ENCODE results near the gene RNF220.

Gene RNF220

DNA sequence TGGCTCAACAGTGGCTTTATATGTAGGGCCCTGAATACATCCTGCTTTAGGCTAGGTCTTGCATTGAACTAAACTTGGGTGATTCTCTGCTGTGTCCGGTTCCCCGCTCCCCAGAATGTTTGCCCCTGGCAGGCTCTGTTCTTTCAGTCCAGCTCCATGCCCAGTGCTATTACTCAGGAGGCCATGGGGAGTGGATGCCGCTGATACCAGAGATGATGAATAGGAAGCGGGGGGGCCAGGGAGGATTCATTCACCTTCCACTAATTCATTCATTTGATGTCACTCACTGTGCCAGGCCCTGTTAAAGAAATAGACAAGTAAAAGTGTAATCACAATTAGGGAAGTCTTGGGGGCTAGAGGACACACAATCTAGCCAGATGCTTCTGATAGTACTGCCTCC is 185.4 kb downstream of the RNF220 start:
- no peak for DNase-seq

DNA sequence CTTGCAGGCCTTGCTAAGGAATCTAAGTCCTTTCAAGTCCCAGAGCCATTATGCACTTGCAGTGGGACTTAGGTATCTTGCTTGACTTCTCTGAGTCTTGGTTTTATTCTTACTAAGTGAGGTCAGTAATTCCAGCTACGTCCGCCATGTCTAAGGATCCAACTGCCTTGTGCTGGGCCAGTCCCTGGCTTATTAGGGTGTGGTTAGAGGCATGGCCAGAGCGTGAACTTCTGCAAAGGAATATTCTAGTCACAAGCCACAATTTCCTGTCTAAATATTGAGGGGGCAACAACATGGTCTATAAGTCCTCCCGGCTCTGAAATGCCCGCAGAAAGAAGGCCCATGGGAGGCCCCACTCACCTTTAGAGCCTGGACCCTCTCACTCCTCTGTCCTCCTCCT is 186.3 kb downstream of the RNF220 start:
- DNase-seq = no peak

DNA sequence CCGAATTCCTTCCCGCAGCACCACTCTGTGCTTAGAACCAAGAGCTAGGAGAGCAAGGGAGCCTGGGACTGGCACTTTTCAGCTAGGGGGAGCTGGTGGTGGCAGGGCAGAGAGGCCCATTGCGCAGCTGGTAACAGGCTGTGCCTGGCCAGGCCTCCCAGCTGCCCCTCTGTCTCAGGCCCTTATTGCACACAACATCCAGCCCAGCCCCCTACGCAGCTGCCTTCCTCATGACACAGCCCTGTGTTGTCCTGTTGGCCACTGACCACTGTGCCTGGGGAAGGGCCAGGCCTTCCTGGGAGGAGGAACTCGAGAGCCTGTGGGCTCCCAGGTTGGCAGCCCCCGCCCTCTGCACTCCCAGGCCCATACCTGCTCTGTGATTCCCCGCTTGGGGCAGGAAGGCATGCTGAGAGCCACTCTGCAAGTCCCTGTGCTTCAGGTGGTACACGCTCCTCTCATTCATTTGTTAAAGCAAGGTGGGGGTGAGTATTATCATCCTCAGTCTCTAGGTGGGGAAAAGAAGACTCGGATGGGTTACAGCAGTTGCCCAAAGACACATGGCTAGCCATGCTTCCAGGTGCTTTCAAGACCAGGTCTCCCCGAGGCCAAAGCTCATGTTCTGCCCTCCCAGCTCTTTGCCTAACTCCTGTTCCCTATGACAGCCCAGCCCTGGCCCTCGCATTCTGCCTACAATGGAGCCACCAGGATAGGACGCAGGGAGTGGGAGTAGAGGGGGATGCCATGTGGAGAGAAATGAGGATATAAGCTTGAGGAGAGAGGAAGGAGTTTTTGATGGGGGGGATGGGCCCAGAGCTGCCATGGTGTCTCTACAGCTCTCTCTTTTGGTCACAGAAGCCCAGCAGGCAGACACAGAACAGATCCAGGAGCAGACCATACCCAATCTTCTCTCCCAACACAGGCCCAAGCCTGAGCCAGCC is 187.4 kb downstream of the RNF220 start:
- DNase-seq = no peak

DNA sequence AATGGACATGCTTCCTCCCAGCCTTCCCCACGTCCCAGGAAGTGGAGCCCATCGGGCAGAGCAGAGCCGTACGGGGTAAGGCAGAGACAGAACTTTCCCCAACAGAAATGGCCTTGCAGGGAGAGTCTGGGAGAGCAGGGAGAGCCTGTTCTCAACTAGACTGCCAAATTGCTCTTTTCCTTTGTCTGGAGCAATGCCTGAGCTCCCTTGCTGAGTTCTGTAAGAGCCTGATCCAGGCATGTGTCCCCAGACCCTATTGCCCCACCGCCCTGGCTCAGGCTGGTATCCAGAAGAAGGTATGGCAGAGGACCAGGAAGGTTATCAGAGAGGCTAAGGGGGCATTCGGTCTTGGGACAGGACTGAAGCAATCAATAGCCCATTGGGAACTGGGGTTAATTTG is 189.3 kb downstream of the RNF220 start:
- DNase-seq = no peak

DNA sequence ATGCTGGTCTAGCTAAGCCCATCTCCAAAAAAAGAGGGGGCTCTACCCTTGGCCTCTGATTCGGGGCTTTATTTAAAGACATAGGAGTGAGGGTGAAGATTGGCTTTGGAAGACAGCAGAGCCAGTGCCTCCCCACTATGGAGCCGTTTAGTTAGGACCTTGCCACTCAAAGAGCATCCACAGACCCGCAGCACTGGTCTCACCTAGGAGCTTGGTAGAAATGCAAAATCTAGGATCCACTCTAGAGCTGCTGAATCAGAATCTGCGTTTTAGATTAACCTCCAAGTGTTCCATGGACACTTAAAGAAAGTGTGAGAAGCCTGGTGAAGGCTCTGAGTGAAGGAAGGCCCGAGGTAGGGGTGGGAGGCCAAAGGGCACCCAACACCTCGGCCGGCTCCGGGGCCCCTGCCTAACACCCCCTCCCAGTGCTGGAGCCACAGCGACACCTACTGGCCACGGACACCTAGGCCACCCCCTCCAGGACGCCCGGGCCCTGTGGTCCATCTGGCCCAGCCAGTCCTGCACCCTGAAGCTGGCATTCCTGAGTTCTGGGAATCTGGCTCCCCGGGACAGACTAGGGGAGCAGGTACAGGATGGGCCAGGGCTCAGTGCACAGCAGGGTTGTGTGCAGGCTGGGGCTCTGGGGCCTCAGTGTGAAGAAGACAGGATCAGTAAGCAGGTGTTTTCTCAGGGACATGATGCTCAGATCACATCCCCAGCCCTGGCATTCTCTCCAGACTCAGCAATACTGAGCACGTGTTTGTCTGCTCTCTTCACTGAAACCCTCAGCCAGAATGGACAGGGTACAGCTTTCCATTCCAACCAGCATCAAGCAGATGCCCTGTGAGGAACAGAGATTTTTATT is 190.0 kb downstream of the RNF220 start:
- no peak for DNase-seq

DNA sequence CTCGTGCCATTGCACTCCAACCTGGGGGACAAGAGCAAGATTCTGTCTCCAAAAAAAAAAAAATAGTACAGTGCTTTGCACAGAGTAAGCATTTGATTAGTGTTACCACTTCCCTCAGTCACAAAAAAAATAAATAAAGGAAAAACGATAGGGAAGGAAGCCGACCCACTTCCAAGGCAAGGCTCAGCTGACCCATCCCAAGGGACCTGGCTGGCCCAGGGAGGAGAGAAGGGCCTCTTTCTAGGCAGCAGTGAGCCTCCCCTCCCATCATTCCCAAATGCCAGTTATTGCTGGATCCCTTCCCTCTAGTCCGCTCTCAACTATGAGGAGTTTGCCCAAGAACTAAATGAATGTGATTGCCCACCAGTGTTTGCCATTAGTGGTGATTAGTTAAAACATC is 191.5 kb downstream of the RNF220 start:
- no peak for DNase-seq

DNA sequence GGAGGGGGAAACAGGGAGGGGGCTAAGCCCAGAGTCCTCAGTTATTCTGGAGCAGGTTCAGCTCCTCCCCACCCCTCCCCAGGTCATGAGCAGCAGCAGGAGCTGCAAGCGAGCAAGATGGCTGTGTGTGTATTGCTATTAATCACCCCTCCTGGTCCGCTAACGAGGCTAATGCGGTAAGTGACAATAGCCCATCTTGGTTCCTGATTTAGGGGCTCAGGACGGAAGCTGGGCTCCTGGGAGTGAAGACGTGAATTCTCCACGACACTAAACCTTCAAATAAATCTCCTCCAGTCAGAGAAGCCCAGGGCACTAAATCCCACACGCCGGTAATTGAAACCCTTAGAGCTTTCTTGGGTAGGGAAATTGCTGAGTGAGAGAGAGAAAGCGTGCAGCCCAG is 193.1 kb downstream of the RNF220 start:
- no peak for DNase-seq

DNA sequence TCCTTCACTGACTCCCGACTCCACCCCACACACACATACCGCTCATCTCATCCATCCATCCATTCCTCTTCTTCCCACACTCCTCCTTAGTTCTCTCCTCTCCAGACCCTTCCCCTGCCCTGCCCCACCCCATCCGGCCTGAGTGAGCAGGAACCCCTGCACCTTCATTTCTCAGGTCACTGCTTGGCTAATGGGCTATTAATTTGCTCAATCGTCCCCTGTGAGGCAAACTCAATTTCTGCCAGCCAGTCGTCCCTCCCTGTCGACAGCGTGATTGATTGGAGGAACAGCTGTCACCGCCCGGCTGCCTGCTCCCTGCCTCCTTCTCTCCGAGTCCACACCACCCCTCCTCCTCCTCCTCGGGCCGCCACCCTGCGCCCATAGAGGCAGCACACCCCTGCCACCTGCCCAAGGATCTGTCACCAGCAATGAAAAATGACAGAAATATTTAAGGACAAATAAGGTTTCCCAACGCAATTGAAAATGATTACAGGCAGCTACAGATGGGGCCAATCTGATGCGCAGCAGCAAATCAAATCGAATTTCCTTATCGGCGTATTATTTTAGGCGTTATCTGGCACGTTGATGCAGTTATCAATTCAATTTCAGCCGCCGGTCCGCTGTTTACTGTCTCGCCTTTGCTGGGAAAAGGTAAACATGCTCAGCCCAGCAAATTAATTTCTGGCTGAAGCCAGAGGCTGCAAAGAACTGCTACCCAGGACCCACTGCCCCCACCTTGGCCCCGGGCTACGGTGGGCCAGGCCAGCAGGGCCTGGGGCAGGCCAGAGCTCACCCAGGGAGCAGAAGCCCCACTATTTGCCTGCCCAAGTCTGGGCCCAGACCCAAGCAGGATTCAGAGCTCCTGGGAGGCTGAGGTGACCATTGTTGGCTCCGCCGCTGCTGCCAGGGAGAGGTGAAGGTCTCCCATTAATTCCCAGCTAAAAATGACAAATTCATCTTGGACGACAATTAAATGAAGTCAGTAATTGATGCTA is 197.9 kb downstream of the RNF220 start:
- DNase-seq = peak; percentile 78

DNA sequence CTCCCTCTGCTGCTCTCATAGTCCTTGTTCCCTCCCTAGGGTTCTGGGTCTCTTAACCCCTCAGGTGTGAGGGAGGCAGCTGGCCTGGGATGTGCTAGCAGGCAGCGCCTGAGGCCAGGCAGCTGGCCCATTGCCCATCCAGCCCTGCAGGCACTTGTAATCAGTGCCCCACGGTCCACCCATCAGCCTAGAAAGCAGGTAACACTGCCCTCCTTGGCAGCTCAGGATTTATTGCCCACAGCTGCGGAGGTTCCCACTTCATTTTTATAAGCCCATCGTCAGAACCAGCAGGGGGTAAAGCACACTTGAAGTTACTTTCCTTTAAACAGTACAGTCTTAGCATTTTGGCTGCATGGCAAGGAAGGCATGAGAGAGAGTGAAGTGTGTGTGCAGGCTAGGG is 198.7 kb downstream of the RNF220 start:
- peak; percentile 62 for DNase-seq

DNA sequence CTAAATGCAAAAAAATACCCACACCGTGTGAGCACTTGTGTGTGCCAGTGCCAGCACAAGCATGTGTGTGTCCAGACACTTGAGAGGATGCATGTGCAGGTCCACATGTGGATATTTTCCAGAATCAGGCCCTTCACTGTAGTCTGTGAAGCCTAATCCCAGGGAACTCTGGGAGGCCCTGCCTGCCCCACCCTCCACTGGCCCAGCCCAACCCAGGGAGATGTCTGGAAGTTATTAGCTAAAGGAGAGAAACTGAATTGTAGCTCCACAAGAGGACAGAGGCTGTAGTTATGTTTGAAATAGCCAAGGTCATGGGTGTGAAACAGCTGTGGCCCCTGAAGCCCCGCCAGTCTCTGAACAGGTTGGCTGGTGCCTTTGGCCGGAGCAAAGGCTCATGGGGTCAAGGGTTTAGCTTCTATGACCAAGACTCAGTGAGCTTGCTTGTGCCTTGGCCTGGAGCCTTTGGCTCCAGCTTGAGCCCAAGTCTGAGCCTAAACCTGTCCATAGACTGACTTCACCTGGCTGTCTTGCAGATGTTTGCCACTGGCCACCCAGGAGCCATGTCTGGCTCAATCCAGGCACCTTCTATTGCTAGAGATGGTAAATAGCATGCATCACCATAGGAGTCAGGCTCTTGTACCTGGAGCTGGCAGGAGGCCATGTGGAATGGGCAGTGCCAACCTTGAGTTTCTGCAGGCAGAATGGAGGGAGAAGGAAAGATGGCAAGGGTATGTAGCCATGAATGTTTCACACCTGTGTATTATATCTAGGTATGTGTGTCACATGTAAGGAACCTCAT is 199.3 kb downstream of the RNF220 start:
- DNase-seq = no peak

DNA sequence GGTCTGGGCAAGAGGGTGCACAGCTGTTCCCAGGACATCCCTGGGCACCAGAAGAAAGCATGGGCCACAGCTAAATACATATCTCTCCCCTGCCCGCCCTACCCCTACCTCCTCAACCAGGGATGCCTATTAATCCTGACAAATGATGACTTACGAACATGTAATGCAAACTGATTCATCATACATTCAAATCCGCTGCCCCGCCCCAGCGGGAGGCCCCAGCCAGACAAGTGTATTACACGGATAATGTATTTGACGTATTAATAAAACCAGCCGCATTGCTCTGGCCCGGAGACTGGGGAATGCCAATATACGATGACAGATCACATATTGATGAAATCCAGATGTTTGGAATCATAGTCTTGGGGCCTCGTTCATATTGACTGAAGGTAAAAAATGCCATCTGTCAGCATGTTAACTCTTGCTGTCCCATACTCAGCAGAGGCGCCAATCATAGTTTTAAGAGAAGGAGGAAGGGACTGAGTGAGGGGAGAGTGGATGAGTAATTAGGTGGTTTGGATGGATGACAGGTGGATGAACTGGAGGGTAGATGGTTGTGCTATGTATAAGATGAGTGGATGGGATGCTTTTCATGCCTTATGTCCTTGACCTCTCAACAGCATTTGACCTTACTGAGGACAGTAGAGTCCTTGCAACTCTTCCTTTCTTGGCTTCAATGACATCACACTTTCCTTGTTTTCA is 201.0 kb downstream of the RNF220 start:
- DNase-seq = no peak

DNA sequence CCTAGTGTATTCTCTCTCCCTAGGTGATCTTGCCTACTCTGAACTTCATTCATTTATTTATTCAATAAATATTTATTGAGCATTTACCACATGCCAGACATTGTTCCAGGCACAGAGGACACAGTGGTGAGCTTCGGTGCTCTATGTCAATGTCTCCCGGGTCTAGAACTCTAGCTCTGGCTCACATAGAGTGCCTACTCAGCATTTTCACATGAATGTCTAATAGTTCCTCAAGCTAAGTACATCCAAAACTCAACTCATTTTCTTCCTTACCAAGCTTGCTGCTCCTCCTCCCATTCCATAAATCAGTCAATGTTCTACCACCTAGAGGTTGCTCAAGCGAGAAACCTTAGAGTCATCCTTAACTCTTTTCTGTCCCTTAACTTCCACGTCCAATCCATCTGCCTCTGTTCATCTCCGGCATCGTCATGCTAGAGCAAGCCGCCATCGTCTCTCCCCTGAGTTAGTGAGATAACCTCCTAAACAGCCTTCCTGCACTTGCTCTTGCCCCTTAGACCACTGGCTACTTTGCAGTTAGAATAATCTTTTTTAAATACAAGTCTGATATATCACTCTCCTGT is 201.7 kb downstream of the RNF220 start:
- DNase-seq = no peak

DNA sequence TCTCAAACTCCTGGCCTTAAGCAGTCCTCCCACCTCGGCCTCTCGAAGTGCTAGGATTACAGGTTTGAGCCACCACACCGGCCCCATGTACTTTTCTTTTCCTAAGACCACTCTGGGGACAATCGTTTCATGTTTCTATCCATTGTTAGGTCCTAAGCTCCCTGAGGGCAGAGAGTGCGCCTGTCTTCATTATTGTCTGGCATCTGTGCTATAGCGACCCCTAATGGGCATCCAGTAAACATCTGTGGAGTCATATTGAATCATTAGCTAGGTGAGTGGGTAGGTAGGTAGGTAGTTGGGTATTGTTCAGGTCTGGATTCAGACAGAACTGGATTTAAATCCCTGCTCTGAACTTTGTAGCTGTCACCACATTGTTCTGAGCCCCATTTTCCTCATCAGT is 203.1 kb downstream of the RNF220 start:
- no peak for DNase-seq

DNA sequence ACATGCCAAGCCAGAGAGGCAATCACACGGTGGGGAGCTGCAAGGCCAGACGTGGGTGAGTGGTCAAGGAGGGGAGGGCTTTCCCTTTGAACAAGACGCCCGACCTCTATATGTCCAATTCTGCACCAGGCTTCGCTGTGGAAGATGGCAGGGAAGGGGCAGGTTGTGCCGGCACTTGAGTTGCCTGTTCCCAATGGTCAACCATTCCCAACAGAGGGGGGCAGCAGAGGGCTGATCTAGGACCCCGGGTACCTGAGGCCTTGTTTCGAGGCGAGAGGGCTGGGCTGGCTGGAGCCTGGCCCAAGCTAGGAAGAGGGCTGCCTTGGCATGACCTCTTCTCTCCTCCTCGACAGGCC is 204.3 kb downstream of the RNF220 start:
- no peak for DNase-seq

DNA sequence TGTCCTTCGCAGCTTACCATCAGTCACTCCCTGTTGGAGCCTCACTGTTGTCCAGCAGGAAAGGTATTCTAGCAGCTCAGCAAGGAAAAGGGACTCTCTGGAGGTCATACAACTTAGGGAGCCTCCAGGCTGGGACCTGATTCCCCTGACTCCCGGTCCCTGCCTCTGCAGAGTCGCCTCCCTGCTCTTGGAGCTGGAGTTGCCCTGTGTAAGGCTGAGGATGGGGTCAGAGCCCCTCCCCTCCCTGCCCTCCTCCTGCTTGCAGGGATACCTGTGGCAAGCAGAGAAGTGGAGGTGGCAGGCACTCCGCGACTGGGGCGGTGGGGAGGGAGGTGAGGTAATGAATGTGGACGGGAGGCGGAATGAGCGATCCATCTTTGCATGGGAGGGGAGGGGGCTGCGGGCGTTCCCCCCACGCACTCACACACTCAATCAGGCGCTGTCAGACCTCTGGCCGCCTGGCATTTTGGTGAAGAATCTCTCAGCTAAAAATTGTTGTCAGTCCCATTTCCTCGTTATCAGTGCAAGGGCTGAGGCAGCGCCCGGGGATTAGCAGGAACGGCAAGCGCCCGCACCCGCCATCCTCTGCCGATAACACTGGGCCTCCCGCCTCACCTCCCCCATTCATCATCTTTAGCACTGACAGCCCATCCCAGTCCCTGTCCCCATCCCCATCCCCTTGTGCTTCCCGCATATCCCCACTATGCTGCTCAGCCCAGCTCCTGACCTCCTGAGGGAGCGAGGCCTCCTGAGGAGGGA is 204.9 kb downstream of the RNF220 start:
- no peak for DNase-seq

DNA sequence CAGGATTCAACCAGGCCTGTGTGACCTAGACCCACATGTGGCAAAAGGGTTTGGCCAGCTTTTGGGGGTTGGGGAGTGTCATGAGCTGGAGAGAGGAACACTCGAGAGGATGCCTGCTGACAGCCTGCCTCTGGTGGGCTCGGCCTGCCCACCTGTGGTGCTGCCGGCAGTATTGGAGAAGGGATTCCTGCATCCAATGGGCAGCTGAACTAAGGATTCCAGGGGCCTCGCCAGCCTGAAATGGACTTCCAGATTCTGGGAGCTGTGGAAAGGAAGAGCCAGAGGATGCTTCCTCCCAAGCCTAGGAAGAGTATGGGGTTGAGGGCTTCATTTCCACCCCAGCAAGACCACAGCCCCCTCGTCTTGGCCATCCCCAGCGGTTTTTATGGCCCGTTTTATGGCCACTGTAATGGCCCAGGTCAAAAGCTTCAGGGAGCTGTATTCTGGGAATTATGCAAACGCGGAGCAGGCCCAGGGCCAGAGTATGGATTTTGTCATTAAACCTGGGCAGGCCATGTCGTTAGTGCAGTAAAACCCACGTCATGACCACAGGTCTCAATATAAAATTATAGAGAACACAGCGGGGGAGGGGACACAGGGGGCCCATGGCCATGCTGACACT is 205.6 kb downstream of the RNF220 start:
- DNase-seq = no peak

DNA sequence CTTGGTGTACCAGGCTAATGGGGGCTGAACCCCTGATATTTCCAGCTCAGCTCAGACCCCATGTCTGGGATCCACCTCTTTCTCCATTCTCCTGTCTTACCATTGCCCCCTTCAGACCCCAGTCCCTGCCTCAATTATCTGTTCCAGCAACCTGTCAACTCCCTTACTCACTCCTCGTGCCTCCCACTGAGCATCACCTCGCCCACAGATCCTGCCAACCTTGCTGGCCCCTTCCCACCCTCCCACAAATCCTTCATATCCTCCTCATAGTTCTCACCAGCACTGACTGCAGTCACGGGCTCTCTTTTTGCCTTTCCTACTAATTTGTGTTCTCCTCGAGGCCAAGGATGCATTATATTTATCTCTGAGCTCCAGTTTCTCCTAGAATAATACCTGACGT is 206.4 kb downstream of the RNF220 start:
- no peak for DNase-seq

DNA sequence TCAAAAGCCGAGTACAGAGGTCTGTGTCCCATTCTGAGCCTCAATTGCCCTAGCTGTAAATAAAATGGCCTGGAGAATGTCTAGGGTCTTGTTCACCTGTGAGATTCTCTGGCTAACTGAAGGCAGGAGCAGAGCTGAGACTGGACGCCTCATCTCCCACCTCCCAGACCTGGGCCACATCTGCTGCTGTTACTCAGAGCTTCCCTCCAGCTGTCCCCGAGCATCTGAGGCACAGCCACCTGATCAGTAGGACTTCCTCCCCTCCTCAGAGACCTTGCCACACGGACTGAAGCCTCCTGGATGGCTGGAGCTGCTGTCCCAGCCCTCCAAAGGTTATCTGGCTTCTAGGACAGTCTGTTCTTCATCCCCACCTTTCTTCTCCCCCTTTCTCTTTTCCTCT is 206.8 kb downstream of the RNF220 start:
- no peak for DNase-seq

DNA sequence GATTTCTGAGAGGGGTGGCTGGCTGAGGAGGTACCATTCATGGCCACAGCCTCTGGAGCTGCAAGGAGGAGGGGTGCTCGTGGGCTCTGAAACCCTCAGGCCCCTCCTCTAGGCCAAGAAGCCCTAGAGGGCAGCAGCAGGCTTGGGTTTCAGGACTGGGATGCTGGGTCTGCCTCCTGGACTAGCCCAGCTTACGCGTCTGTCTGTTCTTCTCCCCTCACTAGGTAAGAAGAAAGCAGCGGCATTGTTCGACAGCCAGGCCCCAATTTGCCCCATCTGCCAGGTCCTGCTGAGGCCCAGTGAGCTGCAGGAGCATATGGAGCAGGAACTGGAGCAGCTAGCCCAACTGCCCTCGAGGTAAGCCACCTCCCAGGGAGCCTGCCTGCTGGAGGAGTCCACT is 208.9 kb downstream of the RNF220 start:
- no peak for DNase-seq
